CD4-positive, CD25-positive, alpha-beta regulatory T cell (primary cell): ENCODE data around the gene CYBC1. TPM values are rescaled to one million over a fixed set of nuclear protein-coding genes. Genes with fewer than 3 reads are reported as not detected.

Source experiments
- ATAC-seq, 2 donors: fragments of 150-1000 bp; cut with Tn5 transposase; one replicate each; pipeline ENCODE4 v1.10.0; 2021; ENCODE audit warnings: low read depth in 2 of 2, moderate number of reproducible peaks in 2 of 2, moderate library complexity in 1 of 2
- DNase-seq, 3 donors: peaks; one replicate each; pipeline versions ENCODE4 v3.0.0 to v3.0.0-alpha.2; 2012 to 2022; ENCODE audit warnings: mixed read lengths in 1 of 3
- H3K27ac ChIP-seq: one replicate; pipeline ENCODE4 v1.7.0; 2013; ENCODE audit warnings: mild to moderate bottlenecking, low read length; ENCODE audit not compliant: insufficient read depth, poor library complexity, severe bottlenecking
- H3K27me3 ChIP-seq: one replicate; pipeline ENCODE4 v1.7.0; 2013; ENCODE audit warnings: low read length; ENCODE audit not compliant: control insufficient read depth, insufficient read depth
- H3K36me3 ChIP-seq: one replicate; pipeline ENCODE4 v1.7.0; 2013; ENCODE audit warnings: mild to moderate bottlenecking, low read length, moderate library complexity; ENCODE audit not compliant: control insufficient read depth, insufficient read depth
- H3K4me1 ChIP-seq: 2 replicates; pipeline ENCODE4 v1.7.0; 2013; ENCODE audit warnings: mild to moderate bottlenecking, low read length; ENCODE audit not compliant: insufficient read depth, control insufficient read depth, poor library complexity, severe bottlenecking
- H3K4me3 ChIP-seq: one replicate; pipeline ENCODE4 v1.7.0; 2013; ENCODE audit warnings: low read depth, mild to moderate bottlenecking, low read length, moderate library complexity
- H3K9me3 ChIP-seq, 2 experiments: 1 replicate in 1 of 2; 2 replicates in 1 of 2; pipeline ENCODE4 v1.7.0; 2013; ENCODE audit warnings: low read length in 2 of 2, mild to moderate bottlenecking in 1 of 2, moderate library complexity in 1 of 2; ENCODE audit not compliant: control insufficient read depth in 2 of 2
- H3K27ac Mint-ChIP-seq, 3 donors: one replicate each; pipeline ENCODE4 v1.8.0; 2020 to 2022; ENCODE audit warnings: mild to moderate bottlenecking in 3 of 3, mixed read lengths in 3 of 3, moderate library complexity in 2 of 3
- H3K27me3 Mint-ChIP-seq: one replicate; pipeline ENCODE4 v1.8.0; 2022; ENCODE audit warnings: mild to moderate bottlenecking, mixed read lengths
- H3K36me3 Mint-ChIP-seq: one replicate; pipeline ENCODE4 v1.8.0; 2020; ENCODE audit warnings: mixed read lengths
- H3K4me1 Mint-ChIP-seq, 4 donors: one replicate each; pipeline ENCODE4 v1.8.0; 2020 to 2022; ENCODE audit warnings: mixed read lengths in 4 of 4, mild to moderate bottlenecking in 1 of 4
- H3K4me3 Mint-ChIP-seq, 4 donors: one replicate each; pipeline ENCODE4 v1.8.0; 2020 to 2022; ENCODE audit warnings: mild to moderate bottlenecking in 4 of 4, mixed read lengths in 4 of 4, moderate library complexity in 3 of 4
- H3K9me3 Mint-ChIP-seq, 7 donors: one replicate each; pipeline ENCODE4 v1.8.0; 2020 to 2022; ENCODE audit warnings: mixed read lengths in 7 of 7, mild to moderate bottlenecking in 3 of 7, moderate library complexity in 2 of 7
- polyA plus RNA-seq, 4 donors: library from polyadenylated mRNA; unstranded; fragments of 300-500 nt; fragmentation: Illumina TruSeq; gene quantifications; one replicate each; pipeline ENCODE4 v1.2.3, GENCODE V29; 2021
- total RNA-seq: library from RNA; stranded (reverse); gene quantifications from one replicate; pipeline ENCODE4 v1.2.3, GENCODE V29; 2022

Gene CYBC1
- total and polyA plus RNA-seq, 5 donors from 2014 or later, result 155 to 230 (median 196) TPM

DNA sequence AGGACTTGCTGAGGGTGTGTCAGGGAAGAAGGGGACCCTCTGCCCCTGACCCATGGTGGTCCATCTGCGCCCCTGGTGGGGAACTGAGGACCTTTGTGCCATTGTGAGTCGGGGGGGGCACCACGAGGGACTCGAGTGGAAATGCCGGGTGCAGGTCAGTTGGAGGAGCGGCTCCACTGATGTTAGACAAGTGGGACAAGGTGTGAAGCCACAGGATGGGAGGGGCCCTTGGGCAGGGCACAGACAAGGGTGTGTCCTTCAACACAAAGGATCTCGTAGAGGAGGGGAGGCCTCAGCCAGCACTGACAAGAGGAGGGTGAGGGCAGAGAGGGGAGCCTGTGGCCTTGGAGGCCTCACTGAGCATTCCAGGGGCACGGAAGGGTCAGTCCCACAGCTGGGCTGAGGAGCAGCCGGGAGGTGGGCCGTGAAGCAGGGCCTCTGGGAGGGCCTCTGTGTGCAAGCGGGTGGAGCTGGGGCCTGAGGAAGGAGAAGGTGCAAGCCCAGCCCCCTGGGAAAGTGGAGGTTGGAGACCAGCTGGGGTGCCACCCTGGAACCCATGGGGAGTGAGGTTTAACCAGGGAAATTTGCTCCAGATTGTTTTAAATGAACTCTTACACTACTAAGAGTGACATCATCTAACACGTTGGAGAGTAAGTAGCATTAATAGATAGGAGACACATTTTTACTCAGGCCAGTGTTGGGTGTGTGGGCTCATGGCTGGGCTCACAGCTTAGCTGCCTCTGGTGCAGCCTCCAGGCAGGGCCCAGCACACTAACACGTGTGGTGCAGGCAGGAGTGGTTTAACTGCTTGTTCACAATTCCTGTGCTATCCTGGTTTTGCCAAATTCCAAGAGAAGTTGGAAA, 35.9 kb upstream of the CYBC1 start:
- Mint-ChIP-seq H3K27me3 (no peaks in the 10 kb centered on the region), H3K9me3 (no peaks in the 10 kb centered on the region), H3K27ac (peak overlapping the region; percentile 72 to 91 (median 82)), H3K4me1 (peaks cover 0 to 16% (median 4%) of the 10 kb centered on the region in 4 donors), H3K36me3 (peaks cover 28% of the 10 kb centered on the region), H3K4me3 (peak overlapping the region in 2 of 4 donors; percentile 56 to 68)
- no peaks in the 10 kb centered on the region for H3K9me3 ChIP-seq
- no peaks in the 10 kb centered on the region for H3K27me3 ChIP-seq
- no peak overlapping the region for H3K4me3 ChIP-seq
- peaks cover 55% of the 10 kb centered on the region for H3K36me3 ChIP-seq
- DNase-seq, result peak in 1 of 3 donors; percentile 67
- peaks cover 9% of the 10 kb centered on the region for H3K4me1 ChIP-seq
- no peak for ATAC-seq
- no peak overlapping the region for H3K27ac ChIP-seq

DNA sequence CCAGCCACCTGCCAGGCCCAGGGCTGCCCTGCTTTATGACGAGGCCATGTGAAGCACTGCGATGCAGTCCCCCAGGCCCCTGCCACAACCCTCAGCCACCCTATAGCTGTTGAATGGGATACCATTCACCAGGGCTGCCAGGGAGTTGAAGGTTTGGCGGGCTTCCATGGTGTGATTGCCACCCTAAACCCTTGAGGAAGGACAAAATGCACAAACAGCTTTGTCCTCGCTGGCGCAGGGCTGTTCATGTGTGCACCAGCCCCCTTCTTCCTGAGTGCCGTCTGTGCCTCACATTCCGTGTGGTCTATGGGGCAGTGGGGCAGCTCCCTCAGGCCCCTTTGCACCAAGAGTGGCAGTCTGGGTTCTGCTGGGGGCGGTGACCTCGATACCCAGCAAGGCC, 33.3 kb upstream of the CYBC1 start:
- Mint-ChIP-seq H3K36me3 (peaks cover 28% of the 10 kb centered on the region), H3K27me3 (no peaks in the 10 kb centered on the region)
- peaks cover 77% of the 10 kb centered on the region for H3K36me3 ChIP-seq

GRCh38 chr17:82483204-82483660, 32.7 kb upstream of the CYBC1 start:
- ATAC-seq (no peak), DNase-seq (no peak)
- Mint-ChIP-seq H3K27me3 (no peaks in the 10 kb centered on the region), H3K27ac (peak overlapping the region in 1 of 3 donors; percentile 5), H3K36me3 (peaks cover 28% of the 10 kb centered on the region), H3K4me3 (no peak overlapping the region), H3K9me3 (no peaks in the 10 kb centered on the region), H3K4me1 (peaks cover 0 to 17% (median 4%) of the 10 kb centered on the region in 4 donors)
- peaks cover 82% of the 10 kb centered on the region for H3K36me3 ChIP-seq
- peaks cover 9% of the 10 kb centered on the region for H3K4me1 ChIP-seq
- no peak overlapping the region for H3K27ac ChIP-seq
- H3K4me3 ChIP-seq, result no peak overlapping the region
- H3K9me3 ChIP-seq, result no peaks in the 10 kb centered on the region
- no peaks in the 10 kb centered on the region for H3K27me3 ChIP-seq

More for the DNA sequence above, 33.3 kb upstream of the CYBC1 start:
- Mint-ChIP-seq H3K27ac (no peak overlapping the region), H3K4me3 (no peak overlapping the region), H3K4me1 (peaks cover 0 to 17% (median 4%) of the 10 kb centered on the region in 4 donors), H3K9me3 (no peaks in the 10 kb centered on the region)
- Histone ChIP-seq H3K27ac (no peak overlapping the region), H3K4me3 (no peak overlapping the region), H3K4me1 (peaks cover 9% of the 10 kb centered on the region), H3K27me3 (no peaks in the 10 kb centered on the region), H3K9me3 (no peaks in the 10 kb centered on the region)
- no peak for DNase-seq
- no peak for ATAC-seq

DNA sequence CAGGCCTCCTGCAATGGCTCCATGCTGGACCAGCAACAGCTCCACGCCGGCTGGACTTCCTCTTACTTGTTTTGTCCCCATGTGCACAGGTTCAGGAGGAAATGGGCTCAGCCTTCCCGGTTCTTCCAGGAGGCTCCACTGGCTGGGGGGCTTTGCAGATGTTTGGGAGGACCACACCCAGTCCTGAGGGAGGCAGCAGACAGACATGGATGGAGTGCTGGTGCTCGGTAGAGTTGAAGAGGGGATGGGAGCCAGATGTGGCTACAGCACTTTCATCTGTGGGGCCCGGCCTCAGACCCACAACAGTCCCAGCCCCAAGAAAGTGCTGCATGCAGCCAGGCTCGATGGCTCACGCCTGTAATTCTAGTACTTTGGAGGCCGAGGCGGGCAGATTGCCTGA, 29.8 kb upstream of the CYBC1 start:
- Histone ChIP-seq H3K4me3 (no peak overlapping the region), H3K27ac (no peak overlapping the region), H3K4me1 (no peaks in the 10 kb centered on the region), H3K9me3 (no peaks in the 10 kb centered on the region), H3K36me3 (peaks cover 70% of the 10 kb centered on the region), H3K27me3 (no peaks in the 10 kb centered on the region)
- Mint-ChIP-seq H3K27me3 (no peaks in the 10 kb centered on the region), H3K4me1 (peaks cover 0 to 5% (median under 1%) of the 10 kb centered on the region in 4 donors), H3K9me3 (no peaks in the 10 kb centered on the region), H3K27ac (no peak overlapping the region), H3K4me3 (no peak overlapping the region), H3K36me3 (peaks cover 21% of the 10 kb centered on the region)
- no peak for DNase-seq
- ATAC-seq, result no peak

- Mint-ChIP-seq H3K9me3 (no peaks in the 10 kb centered on the region), H3K36me3 (peaks cover 23% of the 10 kb centered on the region)
Observed at GRCh38 chr17:82479602-82480001, 29.1 kb upstream of the CYBC1 start.

DNA sequence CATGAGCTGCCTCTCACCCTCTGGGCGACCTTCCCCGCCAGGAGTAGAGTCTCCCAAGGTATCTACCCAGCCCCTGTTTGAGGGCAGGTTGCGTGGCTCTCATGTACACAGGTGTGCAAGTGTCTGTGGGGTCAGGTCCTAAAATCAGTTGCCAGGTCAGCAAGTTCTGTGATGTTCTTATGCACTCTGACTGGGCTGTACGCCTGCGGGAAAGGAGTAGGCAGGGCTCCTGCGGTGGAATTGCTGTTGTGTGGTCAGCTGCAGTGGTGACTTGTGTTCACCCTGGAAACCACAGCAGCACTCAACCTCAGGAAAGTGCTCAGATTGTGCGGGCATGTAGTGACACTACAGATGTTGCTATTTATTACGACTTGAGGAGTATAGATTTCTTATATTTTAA, 27.4 kb upstream of the CYBC1 start:
- Histone ChIP-seq H3K27me3 (no peaks in the 10 kb centered on the region), H3K36me3 (peaks cover 62% of the 10 kb centered on the region), H3K9me3 (no peaks in the 10 kb centered on the region), H3K4me1 (no peaks in the 10 kb centered on the region), H3K27ac (no peak overlapping the region), H3K4me3 (no peak overlapping the region)
- H3K4me1 Mint-ChIP-seq, result peaks cover 0 to 5% (median 2%) of the 10 kb centered on the region in 4 donors
- no peak overlapping the region for H3K27ac Mint-ChIP-seq
- H3K36me3 Mint-ChIP-seq, result peaks cover 24% of the 10 kb centered on the region
- no peak for DNase-seq
- no peaks in the 10 kb centered on the region for H3K9me3 Mint-ChIP-seq
- no peak for ATAC-seq
- H3K4me3 Mint-ChIP-seq, result no peak overlapping the region
- no peaks in the 10 kb centered on the region for H3K27me3 Mint-ChIP-seq

More at GRCh38 chr17:82479602-82480001, 29.1 kb upstream of the CYBC1 start:
- H3K27me3 Mint-ChIP-seq, result no peaks in the 10 kb centered on the region
- Histone ChIP-seq H3K36me3 (peaks cover 70% of the 10 kb centered on the region), H3K27ac (no peak overlapping the region), H3K4me1 (no peaks in the 10 kb centered on the region), H3K4me3 (no peak overlapping the region), H3K9me3 (no peaks in the 10 kb centered on the region), H3K27me3 (no peaks in the 10 kb centered on the region)
- peaks cover 0 to 5% (median under 1%) of the 10 kb centered on the region in 4 donors for H3K4me1 Mint-ChIP-seq
- H3K4me3 Mint-ChIP-seq, result peak overlapping the region in 1 of 4 donors; percentile 32
- DNase-seq (no peak), ATAC-seq (no peak)
- no peak overlapping the region for H3K27ac Mint-ChIP-seq

GRCh38 chr17:82475458-82475857, 24.9 kb upstream of the CYBC1 start:
- no peak for DNase-seq
- Histone ChIP-seq H3K4me1 (no peaks in the 10 kb centered on the region), H3K36me3 (peaks cover 52% of the 10 kb centered on the region), H3K27me3 (no peaks in the 10 kb centered on the region), H3K9me3 (no peaks in the 10 kb centered on the region), H3K4me3 (no peak overlapping the region), H3K27ac (no peak overlapping the region)
- peaks cover 20% of the 10 kb centered on the region for H3K36me3 Mint-ChIP-seq
- no peak overlapping the region for H3K27ac Mint-ChIP-seq
- no peak for ATAC-seq
- peaks cover 0 to 7% (median 2%) of the 10 kb centered on the region in 4 donors for H3K4me1 Mint-ChIP-seq
- H3K4me3 Mint-ChIP-seq, result no peak overlapping the region
- no peaks in the 10 kb centered on the region for H3K27me3 Mint-ChIP-seq
- H3K9me3 Mint-ChIP-seq, result no peaks in the 10 kb centered on the region
